Lower leg skin (tissue), 3 donors: ENCODE results near the gene CCDC149.

Experiments
- CTCF ChIP-seq, 3 donors: fragments of 450-650 bp; IDR thresholded peaks; one replicate each; pipeline ENCODE4 v1.5.1; 2016; ENCODE audit warnings: antibody characterized with exemption in 3 of 3, mild to moderate bottlenecking in 3 of 3, moderate library complexity in 2 of 3
- POLR2A ChIP-seq, 2 donors: fragments of 450-650 bp; IDR thresholded peaks; one replicate each; pipeline ENCODE4 v1.6.1; 2016 to 2017; ENCODE audit warnings: antibody characterized with exemption in 2 of 2, mild to moderate bottlenecking in 1 of 2, moderate library complexity in 1 of 2

- TF ChIP-seq CTCF (IDR thresholded peaks at IDR 0.05) (no peak), POLR2A (IDR thresholded peaks at IDR 0.05) (no peak)
Observed at GRCh38 chr4:24896056-24896455, 16.8 kb downstream of the CCDC149 start.
